NCI-H1105 (cell line): ENCODE measurements around the gene CHST7.
"Not testable (repeated sequence)": the region's sequence is repeated elsewhere in the genome, so short reads cannot be mapped to it uniquely, and the experiment has no call there.

Source experiments
- DNase-seq: peaks from one replicate; lab custom pipeline; 2025; lab: John Stamatoyannopoulos, UW

The CHST7 gene, protein sequence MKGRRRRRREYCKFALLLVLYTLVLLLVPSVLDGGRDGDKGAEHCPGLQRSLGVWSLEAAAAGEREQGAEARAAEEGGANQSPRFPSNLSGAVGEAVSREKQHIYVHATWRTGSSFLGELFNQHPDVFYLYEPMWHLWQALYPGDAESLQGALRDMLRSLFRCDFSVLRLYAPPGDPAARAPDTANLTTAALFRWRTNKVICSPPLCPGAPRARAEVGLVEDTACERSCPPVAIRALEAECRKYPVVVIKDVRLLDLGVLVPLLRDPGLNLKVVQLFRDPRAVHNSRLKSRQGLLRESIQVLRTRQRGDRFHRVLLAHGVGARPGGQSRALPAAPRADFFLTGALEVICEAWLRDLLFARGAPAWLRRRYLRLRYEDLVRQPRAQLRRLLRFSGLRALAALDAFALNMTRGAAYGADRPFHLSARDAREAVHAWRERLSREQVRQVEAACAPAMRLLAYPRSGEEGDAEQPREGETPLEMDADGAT

DNA sequence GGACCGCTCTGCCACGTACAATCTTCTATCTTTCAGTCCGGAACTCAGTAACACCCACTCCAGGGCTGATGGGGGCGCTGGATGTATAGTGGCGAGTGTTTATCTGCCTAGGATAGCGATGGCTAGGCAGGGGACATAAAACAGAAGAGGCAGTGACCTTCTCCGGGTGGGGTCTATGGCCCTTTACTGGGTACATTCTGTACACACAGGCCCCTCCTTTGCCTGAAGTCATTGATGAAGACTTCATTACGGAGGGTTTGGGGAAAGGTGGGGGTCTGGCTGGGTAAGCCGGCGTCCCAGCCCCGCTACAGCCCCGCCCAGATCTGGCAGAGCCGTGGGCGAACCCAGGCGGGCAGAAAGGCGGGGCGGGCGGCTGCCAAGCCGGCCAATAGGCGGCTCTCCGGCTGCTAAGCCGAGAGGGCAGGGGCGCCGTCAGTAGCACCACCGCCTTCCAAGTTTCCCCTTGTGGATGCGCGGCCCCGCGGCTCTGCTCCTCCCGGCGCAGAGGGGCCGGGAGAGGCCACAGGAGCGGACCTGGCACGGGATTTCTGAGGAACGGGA lies at the start of gene CHST7:
Gene CHST7, plus strand, starts transcription at position 435 of the 561 bp plus-strand sequence. CDS start 167 bp downstream, outside the sequence.
- DNase-seq = peak; percentile 68

DNA sequence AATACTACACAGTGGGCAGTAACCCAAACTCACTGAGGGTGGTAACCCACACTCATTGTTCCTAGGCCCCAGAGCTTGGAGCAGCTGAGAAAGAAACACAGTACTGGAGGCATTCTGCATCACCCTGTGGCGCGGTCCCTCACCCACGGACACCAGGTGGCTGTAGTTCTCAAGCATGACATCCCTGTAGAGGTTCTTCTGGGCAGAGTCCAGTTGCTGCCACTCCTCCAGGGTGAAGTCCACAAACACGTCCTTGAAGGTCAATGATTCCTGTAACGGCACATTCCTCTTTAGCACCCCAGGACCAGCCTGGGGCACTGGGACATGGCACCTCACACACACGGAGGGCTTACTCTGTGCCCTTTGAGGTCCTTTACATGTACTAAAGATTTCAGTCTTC lies 44.9 kb upstream of the CHST7 start:
- DNase-seq = not testable (repeated sequence)

DNA sequence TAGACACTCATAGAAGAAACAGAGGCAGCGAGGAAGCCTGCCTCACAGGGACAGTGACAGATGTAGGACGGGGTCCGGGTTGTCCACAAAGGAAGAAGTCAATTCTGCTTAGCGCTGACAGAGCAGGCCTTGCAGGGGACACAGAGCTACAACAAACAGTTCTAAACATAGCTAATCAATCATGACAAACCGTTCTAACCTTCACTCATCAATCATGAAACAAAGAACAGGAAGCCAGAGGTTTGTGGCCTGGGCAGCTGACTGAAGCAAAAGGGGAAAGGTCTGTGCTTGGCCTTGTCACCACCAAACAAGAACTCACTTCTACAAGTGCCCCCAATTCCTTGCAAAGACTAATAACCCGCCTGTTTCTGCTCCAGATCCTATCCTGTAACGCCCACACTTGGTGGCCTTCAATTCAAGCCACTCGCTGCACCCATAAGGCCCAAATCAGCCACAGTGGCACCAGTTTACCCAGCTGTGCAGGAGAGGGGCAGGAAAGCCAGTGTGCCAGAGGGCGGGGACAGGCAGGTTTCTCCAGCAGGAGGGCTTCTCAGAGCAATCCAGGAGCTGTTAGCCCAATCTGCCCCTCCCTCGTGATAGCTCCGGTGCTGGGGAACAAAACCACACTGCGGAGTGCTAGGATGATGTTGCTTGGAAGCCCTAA lies 43.7 kb upstream of the CHST7 start:
- not testable (repeated sequence) for DNase-seq

DNA sequence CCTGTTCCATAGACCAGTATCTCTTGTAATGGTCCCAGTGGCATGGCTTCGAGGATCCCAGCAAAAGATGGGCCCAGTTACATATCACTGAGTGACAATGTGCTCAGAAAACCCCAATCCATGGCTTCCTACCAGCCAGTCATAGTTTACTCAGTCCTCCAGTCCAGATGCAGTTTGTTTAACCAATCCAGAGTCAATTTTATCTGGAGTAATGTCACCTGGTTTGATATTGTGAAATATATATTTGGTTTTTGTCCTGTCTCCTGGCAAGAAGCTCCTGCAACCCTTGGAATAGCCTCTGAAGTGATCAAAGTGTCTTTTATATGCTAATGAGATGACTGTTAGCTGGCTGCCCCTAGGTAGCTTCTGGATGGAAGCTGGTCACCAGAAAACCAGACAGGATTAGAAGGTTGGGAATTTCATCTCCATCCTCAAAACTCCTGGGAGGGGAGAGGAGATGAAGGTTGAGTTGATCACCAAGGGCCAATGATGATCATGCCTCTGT lies 43.1 kb upstream of the CHST7 start:
- not testable (repeated sequence) for DNase-seq

DNA sequence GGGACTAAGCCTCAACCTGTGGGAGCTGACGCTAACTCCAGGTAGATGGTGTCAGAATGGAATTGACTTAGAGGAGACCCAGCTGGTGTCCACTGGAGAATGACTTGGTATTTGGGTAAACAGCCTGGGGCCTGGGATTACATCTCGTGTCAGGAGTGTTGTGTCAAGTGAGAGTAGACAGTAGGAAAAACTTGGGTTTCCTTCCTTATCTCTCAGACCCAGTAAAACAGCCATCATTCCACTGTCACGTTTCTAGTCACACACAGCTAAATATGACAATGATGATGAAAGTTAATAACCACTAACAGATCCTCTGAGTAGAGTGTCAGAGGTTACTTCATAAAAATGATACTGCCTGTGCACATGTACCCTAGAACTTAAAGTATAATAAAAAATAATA lies 42.1 kb upstream of the CHST7 start:
- no peak for DNase-seq

DNA sequence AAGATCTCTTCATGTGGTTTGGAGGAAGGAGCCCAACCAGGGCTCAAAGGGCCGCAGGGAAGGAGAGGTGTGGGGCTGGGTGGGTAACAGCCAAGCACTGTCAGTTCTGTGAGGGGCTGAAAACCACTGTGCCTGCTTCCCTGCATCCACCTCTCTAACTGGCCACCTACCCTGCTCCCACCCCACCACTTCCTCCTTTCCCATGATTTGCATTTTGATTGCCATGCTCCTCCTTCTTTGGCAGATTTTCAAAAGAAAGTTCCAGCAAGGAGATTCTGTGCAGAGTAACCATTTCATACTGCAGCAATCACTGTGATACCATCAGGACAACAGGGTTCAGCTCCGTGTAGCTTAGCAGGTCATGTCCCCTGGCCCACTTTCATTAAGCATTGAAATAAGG lies 30.1 kb upstream of the CHST7 start:
- DNase-seq = no peak

DNA sequence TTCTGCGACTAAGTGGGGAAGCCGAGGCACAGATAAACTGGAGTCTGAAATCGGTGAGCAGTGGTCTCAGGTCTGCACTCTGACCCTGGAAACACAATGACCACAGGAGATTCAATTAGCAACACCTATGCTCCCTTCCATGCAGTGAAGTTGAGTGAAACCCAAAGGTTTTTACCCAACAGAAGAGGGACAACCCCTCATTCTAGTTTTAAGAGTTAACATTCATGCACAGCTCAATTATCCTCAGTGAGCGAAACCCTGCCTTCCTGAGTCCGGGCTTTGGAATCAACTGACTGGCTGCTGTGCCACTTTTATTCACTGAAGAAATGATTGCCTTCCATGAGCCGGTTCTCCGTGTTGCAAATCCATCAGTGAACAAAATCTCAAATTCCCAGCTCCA lies 29.0 kb upstream of the CHST7 start:
- not testable (repeated sequence) for DNase-seq

DNA sequence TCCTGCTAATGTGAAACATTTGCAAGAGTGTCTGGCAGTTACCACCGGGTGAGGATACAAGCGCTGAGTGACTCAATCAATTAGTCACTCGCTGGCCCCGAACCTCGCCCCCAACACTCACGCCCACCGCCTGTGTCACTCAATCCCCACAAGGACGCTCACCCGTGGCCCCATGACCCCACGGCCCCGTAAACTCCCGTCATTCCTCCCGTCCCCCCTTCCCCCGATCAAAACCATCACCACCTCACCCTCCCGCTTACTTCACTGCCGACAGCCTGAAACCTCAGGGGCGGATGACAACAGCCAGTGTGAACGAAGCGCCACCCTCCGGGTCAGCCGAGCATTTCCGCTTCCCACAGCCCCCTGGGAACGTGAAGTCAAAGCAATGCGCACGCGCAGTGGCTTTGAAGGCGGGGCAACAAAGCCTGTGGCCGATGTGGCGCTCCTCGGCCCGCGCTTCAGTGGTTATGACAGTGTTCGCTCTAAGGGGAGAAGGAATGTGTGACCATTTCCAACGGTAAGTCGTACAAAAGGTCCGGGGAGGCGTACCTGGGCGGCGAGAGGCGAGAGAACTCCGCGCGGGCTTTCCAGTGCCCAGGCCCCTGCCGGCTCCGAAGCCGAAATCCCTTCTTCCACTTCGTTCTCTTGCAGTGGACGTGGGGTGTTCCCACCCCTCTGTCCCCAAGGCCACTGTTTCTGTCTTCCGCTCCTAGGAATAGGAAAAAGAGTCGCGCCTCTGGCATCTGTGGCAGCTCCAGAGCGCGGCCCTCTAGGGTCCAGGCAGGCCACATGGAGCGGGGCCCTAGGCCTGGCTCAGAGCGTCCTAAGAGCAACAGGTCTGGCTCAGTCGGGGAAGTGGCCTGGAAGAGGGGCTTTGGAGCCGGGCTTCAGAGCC lies 28.2 kb upstream of the CHST7 start, which contains the start of gene ZNF674:
Gene ZNF674, minus strand, starts transcription at position 311 of the 895 bp plus-strand sequence. CDS start 3,334 bp downstream, outside the sequence.
- peak; percentile 84 for DNase-seq

DNA sequence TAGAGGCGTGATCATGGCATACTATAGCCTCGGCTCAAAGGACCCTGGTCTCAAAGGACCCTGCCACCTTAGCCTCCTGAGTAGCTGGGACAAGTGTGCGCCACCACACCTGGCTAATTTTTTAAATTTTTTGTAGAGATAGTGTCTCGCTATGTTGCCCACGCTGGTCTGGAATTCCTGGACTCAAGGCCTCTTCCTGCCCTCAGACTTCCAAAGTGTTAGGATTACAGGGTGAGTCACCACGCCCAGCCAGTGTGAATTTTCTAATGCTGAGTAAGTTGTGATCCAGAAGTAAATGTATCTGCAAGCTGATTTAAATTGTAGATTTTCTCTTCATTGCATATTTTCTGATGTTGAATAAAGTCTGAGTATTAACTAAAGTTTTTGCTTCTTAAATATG lies 25.7 kb upstream of the CHST7 start:
- no peak for DNase-seq

DNA sequence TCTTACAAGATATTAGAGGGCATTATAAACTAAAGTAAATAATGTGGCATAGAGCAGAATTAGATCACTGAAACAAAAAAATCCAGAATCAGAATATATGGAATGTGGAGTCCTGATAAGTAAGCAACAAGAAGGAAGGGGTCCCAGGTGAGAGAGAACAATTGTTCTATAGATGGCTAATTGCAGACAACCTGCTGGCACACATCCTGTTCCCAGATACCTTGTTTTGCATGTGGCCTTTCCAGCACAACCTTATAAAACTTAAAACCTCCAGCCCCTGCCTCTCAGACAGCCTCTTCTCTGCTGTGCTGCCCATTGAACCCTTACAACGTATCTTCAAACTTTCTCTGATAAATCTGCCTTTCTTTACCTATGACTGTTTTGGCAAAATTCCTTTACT lies 23.7 kb upstream of the CHST7 start:
- no peak for DNase-seq

DNA sequence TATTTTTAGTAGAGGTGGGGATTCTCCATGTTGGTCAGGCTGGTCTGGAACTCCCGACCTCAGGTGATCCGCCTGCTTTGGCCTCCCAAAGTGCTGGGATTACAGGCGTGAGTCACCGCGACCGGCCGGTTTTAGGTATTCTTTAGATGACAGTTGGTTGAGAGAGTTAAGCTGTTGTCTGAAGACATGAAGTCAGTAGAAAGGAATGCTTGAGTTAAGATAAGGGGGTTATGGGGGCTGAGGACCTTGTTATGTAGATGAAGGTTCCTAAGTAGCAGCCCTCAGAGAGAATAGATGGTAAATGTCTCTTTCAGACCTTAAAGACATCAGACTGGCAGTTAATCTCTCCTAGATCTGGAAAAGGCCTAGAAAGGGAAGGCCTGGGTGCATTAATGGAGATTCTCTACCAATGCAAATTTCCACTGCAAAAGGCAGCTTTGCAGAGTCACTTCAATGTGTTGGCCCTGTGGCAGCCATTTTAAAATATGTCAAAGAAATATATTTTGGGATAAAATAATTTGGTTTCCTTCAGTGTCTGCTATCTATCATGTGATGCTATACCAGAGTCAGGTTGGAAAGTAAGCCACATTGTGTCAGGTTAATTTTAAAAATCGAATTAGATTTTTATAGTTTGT lies 22.0 kb upstream of the CHST7 start:
- DNase-seq = no peak

DNA sequence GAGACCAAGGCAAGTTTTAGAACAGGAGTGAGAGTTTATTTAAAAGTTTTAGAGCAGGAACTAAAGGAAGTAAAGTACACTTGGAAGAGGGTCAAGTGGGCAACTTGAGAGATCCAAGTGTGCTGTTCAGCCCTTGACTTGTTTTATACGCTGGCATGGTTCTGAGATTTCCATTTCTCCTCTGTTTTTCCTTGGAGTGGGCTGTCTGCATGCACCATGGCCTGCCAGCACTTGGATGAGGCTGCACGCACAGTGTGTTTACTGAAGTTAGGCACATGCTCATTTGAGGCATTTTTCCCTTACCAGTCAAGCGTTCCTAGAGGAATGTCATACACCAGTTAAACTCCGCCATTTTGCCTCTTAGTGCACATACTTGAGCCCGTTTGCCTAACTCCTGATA lies 19.6 kb upstream of the CHST7 start:
- DNase-seq = no peak

DNA sequence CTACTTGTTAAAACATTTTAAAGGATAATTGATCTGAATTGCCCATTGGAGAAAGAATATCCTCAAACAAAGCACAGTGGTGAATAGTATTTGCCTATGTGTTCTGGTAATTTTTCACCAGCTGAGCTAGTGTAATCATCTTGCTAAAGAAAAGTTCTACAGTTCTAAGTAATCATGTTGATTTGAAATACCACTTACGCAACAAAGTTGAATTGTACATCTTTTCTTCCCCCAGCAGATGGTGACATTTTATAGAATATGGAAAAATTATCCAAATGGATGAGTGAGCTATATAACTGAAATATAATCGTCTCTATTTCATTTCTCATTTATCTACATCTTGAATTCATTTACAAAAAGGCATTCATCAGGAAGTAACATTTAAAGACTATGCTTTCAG lies 18.6 kb upstream of the CHST7 start:
- no peak for DNase-seq

DNA sequence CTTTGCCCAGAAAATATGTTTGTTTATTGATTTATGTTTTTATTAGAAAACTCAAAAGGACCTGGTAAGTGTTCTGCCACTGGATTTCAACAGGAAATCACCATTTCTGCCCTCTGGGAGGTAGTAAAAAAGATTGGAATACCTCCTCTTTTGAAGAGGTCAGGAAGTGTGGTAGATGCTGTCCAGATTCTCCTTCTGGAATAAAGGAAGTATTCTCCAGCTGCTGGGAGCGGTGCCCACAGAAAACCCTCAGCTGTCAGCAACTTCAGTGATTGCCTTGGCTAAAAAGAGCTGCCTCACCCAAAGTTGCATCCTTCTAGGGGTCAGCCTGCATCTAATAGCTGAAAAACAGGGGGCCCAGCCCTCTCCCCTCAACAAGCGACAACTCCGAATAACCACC lies 14.5 kb upstream of the CHST7 start:
- DNase-seq = no peak

DNA sequence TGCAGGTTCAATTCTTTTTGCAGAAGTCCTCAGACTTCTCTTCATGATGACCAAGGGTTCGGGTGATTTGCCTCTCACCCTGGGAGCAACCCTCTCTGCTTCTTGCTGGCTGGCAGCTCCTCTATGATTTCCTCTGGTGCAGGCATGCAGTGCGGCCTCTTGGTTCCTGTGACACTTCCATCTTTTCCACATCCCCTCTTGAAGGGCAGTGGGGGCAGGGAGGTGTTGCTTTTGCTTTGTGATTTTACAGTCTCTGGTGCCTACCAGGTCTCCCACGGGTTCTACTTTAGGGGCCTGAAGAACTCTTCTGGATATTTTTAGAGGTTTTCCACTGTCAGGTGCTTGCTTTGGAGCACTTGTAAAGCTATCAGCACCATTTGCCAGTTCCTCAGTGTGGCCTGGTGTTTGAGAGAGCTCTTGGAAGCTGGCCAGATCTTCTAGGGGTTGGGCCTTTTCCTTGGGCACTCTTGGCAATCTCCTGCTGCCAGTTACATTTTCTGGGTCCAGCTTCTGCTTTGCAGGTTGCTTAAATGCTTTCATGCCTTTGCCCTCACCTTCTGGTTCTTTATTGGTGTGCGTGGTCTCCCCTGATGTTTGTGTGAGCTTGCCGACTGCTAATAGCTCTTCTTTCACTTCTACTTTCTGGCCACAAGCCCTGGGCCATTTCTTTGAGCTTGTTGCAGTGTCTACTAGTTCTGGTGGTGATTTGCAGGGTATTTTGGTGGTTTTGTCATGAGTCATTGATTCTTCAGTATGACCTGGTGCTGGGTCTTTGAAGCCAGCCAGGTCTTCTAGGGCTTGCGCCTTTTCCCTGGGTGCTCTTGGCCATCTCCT lies 11.5 kb upstream of the CHST7 start:
- DNase-seq = no peak

DNA sequence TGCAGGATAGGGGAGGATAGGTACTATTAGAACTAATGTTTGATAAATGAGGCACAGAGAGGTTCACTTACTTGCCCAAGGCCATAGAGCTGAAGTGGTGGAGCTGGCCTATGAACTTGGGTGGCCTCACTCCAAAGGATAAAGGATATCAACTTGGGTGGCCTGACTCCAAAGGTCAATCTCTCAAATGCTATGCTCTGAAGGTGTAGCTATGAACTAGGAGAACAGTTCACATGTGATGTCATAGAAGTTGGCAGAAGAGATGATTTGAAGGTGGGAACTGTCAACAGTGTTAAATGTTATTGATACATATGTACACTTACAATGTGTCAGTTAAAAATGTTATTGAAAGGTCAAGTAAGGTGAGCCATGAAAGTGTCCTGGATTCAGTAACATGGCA lies 6.2 kb upstream of the CHST7 start:
- DNase-seq = no peak

DNA sequence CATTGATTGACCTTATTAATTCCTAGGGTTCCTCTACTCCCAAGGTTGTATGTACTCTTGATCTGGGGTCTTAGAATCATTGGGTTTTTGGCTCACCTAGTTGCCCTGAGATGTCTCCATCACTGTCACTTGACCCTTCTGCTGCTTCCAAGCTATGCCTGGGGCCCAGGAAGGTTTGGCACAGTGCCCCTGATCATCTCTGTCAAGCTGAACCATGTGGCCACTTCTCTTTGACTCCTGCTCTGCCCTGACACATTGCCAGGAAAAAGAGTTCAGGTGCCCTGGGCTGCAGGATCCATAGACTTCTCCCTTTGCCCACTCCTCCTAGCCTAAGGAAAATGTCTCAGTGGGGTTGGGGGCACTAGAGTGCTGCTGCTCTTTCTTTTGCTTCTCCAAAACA lies 3.9 kb upstream of the CHST7 start:
- DNase-seq = no peak

DNA sequence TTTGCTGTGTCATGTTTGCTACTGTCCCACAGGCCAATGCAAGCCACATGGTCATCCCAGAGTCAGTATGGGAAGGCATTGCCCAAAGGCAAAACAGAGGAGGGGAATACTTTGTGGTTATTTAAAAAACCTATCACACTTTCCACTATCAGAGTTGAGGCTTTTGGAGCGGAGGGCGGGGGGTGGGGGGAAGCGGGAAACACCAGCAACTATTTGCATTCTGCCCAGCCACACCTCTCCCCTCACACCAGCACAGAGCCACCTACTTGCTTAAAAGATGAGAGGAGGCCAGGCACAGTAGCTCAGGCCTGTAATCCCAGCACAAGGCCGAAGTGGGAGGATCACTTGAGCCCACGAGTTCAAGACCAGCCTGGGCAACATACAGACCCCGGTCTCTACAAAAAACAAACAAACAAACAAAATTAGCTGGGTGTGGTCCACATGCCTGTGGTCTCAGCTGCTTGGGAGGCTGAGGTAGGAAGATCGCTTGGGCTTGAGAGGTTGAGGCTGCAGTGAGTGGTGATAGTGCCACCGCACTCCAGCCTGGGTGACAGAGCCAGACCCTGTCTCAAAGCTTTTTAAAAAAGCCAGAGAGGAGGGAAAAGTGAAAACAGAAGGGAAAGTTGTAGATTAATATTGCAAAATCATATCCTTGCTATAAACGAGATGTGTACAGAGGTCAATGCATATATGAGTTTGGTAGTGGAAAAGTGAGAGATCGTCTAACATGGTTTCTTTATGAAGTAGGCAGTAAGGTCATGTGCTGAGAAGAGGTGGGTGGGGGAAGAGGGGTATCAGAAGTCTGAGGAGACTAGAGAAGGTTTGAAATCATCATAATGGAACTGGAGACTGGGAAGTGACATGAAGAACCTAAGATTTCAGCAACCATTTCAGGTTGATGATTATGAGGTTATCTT lies 1.9 kb upstream of the CHST7 start:
- DNase-seq = no peak

DNA sequence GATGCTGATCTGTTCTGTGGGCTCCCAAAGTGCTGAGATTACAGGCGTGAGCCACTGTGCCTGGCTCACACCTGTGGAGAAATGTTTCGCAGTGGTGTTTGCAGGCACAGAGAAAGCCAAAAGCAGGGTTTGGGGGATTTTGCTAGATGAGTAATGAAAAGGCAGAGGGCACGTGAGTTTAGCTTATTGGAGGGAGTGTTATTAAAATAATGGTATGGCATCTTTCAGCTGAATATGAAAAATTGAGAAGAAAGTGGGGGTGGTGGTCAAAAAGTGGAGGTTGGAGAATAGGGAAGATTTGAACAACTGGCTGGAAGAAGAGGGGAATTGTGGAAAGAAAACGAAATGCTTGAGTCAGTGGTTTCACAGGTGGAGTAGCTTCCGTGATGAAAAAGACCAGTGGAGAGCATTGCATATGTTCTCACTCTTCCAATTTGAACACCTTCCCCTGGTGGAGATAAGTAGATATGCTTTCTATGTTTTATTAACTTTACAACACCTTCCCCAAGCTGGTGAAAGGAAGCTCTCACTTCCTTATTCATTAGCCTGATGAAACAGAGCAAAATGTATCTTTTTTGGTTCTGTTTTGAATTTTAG lies 1.1 kb upstream of the CHST7 start:
- DNase-seq = no peak
